GM19397 (cell line): ENCODE results near the gene AFG1L.
"Not testable (repeated sequence)": the region's sequence is repeated elsewhere in the genome, so short reads cannot be mapped to it uniquely, and the experiment has no call there.

Experiments
- ATAC-seq: cut with Tn5 transposase; IDR thresholded peaks from one replicate; pipeline ENCODE4 v1.9.1; 2021; ENCODE audit warnings: mild to moderate bottlenecking, moderate library complexity; ENCODE audit not compliant: unreplicated experiment

The AFG1L gene

DNA sequence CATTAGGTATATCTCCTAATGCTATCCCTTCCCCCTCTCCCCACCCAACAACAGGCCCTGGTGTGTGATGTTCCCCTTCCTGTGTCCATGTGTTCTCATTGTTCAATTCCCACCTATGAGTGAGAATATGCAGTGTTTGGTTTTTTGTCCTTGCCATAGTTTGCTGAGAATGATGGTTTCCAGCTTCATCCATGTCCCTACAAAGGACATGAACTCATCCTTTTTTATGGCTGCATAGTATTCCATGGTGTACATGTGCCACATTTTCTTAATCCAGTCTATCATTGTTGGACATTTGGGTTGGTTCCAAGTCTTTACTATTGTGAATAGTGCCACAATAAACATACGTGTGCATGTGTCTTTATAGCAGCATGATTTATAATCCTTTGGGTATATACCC is 154.9 kb downstream of the AFG1L start:
- ATAC-seq = not testable (repeated sequence)

DNA sequence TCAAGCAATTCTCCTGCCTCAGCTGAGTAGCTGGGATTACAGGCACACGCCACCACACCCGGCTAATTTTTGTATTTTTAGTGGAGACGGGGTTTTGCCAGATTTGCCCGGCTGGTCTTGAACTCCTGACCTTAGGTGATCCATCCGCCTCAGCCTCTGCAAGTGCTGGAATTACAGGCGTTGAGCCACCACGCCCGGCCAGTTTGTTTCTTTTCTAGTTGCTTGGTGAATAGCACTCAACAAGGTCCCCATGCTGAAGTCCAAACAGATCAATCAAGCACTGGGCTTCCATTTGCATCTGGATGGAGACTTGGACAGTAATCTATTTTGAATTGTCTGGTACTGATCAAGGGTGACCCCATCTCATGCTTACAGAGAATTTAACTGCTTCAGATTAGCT is 157.0 kb downstream of the AFG1L start:
- no peak for ATAC-seq

- ATAC-seq = no peak
Measured at GRCh38 chr6:108452711-108453195, 157.9 kb downstream of the AFG1L start.

- no peak for ATAC-seq
Measured at GRCh38 chr6:108453601-108454185, 158.8 kb downstream of the AFG1L start.

DNA sequence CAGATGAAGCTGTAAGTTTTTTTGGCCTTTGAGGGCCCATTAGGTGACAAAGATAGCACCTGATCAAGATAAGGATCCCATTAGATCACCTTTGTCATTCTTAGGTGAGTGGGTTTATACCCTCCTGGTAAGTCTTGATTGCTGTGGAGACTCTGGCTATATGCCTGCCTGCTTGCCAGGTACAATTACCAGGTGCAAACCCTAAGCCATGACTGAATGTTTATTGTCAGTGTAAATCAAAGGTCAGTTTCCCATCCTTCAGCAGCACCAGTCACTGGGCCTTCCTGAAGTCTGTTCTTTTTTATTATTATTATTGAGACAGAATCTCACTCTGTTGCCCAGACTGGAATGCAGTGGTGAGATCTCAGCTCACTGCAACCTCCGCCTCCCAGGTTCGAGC is 159.5 kb downstream of the AFG1L start:
- no peak for ATAC-seq

GRCh38 chr6:108455688-108456087 is 160.8 kb downstream of the AFG1L start:
- no peak for ATAC-seq

- ATAC-seq = no peak
Measured at GRCh38 chr6:108463784-108464183, 168.9 kb downstream of the AFG1L start.

- no peak for ATAC-seq
Measured at GRCh38 chr6:108464418-108465097, 169.7 kb downstream of the AFG1L start.

DNA sequence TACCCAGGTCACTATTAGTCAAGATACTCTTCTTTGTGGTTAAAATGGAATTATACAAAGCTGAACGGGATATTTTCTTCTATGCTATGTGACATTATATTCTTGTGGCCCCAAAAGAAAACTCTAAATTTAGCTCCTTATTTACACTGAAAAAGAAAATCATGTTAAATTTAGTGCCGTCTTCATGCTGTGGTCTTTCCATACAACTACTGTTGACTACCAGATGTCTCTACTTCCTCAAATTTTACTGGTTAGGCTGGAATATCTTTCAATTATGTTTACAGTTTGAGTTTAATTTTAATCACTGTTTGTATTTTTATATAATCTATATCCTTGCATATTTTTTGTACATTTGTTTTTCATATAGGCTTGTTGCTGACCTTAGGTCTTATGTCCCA is 170.2 kb downstream of the AFG1L start:
- no peak for ATAC-seq

GRCh38 chr6:108468346-108468745 is 173.5 kb downstream of the AFG1L start:
- no peak for ATAC-seq

- no peak for ATAC-seq
Measured at GRCh38 chr6:108469316-108469715, 174.5 kb downstream of the AFG1L start.

GRCh38 chr6:108473197-108473596 is 178.3 kb downstream of the AFG1L start:
- no peak for ATAC-seq

- no peak for ATAC-seq
Measured at GRCh38 chr6:108476376-108476775, 181.5 kb downstream of the AFG1L start.

- ATAC-seq = no peak
Measured at GRCh38 chr6:108476847-108477430, 182.1 kb downstream of the AFG1L start.

GRCh38 chr6:108482559-108482958 is 187.7 kb downstream of the AFG1L start:
- no peak for ATAC-seq

- no peak for ATAC-seq
Measured at GRCh38 chr6:108484016-108484415, 189.2 kb downstream of the AFG1L start.

GRCh38 chr6:108489699-108490098 is 194.8 kb downstream of the AFG1L start:
- ATAC-seq = no peak

DNA sequence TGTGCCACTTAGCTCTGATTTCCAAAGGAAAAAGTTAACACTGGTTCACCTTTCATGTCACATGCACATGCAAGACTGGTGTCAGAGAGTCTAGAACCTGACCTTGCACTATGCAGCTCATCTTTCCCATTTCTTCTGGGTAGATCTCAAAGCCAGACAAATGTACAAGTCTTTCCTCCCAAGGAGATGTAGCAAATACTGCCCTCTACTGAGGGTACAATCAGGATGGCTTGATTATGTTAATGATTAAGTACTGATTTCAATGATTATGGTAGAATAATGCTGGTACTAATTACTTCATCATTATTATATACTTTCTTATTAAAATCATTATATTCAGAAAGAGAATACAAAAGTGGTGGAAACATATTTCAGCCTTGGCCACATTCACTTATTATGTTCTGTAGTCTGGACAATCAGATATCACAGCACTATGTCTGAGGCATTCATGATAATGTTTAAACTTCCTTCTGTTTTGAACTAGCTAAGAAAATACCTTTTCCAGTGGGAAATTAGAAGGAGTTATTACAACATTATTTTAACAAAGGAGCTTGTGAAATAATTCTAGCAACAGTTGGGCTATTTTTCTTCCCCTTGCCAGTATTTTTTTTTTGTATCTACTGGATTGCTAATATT is 197.4 kb downstream of the AFG1L start:
- ATAC-seq = no peak

GRCh38 chr6:108494434-108494833 is 199.6 kb downstream of the AFG1L start:
- ATAC-seq = no peak

DNA sequence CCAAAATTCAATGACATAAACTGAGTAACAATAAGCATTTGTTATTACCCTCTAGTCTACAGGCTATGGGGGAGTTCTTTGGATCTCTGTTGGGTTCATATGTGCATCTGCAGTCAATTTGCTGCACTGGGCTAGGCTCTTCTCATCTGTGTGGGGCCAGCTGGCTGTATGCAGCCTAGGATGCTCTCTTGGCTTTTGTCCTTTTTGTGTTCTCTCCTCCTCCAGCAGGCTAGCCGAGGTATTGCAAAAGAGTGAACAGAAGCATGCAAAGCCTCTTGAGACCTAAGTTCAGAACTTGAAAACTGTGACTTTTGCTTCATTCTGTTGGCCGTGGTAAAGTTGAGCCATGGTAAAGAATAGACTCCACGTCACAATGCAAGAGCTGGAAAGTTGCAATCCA is 203.0 kb downstream of the AFG1L start:
- ATAC-seq = no peak

DNA sequence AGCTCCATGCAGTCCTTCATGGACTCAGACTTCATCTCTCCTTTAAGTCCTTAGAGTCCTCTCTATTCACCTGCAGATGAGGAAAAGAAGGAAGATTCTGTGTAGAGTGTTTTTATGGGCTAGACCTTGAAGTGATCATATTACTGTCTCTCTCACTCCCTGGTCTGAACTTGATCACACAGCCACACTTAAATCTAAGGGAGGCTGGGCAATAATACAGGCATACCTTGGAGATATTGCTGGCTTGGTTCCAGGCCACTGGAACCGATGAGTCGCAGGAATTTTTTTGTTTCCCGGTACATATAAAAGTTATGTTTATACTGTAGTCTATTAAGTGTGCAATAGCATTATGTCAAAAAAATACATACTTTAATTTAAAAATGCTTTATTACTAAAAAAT is 206.7 kb downstream of the AFG1L start:
- no peak for ATAC-seq

GRCh38 chr6:108502832-108503231 is 208.0 kb downstream of the AFG1L start:
- ATAC-seq = no peak
